H9 (cell line): ENCODE data around the gene CCDC60. TPM values are rescaled to one million over a fixed set of nuclear protein-coding genes. Genes with fewer than 3 reads are reported as not detected.

Source experiments
- DNase-seq: peaks from one replicate; pipeline ENCODE4 v3.0.0-alpha.2; 2017
- H2AFZ ChIP-seq: one replicate; pipeline ENCODE4 v1.6.1; 2013; ENCODE audit warnings: mild to moderate bottlenecking, low read length, control low read depth, moderate library complexity
- H2AK5ac ChIP-seq: 2 replicates; pipeline ENCODE4 v1.6.1; 2013; ENCODE audit warnings: low read length, control low read depth, mixed read lengths; ENCODE audit not compliant: insufficient read length
- H2BK120ac ChIP-seq: one replicate; pipeline ENCODE4 v1.6.1; 2013; ENCODE audit warnings: low read depth, mild to moderate bottlenecking, low read length, control low read depth, inconsistent platforms; ENCODE audit not compliant: poor library complexity, severe bottlenecking
- H2BK12ac ChIP-seq: 2 replicates; pipeline ENCODE4 v1.6.1; 2013; ENCODE audit warnings: low read length, control low read depth, mixed read lengths, low read depth; ENCODE audit not compliant: insufficient read length
- H2BK15ac ChIP-seq: 2 replicates; pipeline ENCODE4 v1.6.1; 2013; ENCODE audit warnings: low read depth, low read length, control low read depth
- H2BK20ac ChIP-seq: one replicate; pipeline ENCODE4 v1.6.1; 2013; ENCODE audit warnings: low read depth, mild to moderate bottlenecking, low read length, control low read depth, inconsistent platforms; ENCODE audit not compliant: poor library complexity, severe bottlenecking
- H2BK5ac ChIP-seq: 2 replicates; pipeline ENCODE4 v1.6.1; 2013; ENCODE audit warnings: low read length, control low read depth, mixed read lengths; ENCODE audit not compliant: insufficient read length
- H3K14ac ChIP-seq: 2 replicates; pipeline ENCODE4 v1.6.1; 2013; ENCODE audit warnings: low read length, control low read depth; ENCODE audit not compliant: insufficient read depth
- H3K18ac ChIP-seq: 2 replicates; pipeline ENCODE4 v1.6.1; 2013; ENCODE audit warnings: low read depth, mild to moderate bottlenecking, mixed read lengths, low read length, control low read depth; ENCODE audit not compliant: insufficient read length
- H3K23ac ChIP-seq: 2 replicates; pipeline ENCODE4 v1.6.1; 2013; ENCODE audit warnings: low read length, control low read depth, mixed read lengths, low read depth; ENCODE audit not compliant: insufficient read length
- H3K23me2 ChIP-seq: 2 replicates; pipeline ENCODE4 v1.6.1; 2013; ENCODE audit warnings: low read depth, mild to moderate bottlenecking, mixed read lengths, low read length, control low read depth; ENCODE audit not compliant: insufficient read length, poor library complexity, severe bottlenecking
- H3K27ac ChIP-seq: 2 replicates; pipeline ENCODE4 v1.5.1; 2013; ENCODE audit warnings: low read length, control low read depth, mixed read lengths, low read depth; ENCODE audit not compliant: insufficient read length
- H3K27me3 ChIP-seq: 2 replicates; pipeline ENCODE4 v1.6.1; 2013; ENCODE audit warnings: low read length, control low read depth, inconsistent platforms; ENCODE audit not compliant: insufficient read depth
- H3K4ac ChIP-seq: 2 replicates; pipeline ENCODE4 v1.6.1; 2013; ENCODE audit warnings: low read depth, mild to moderate bottlenecking, control low read depth, inconsistent platforms, low read length, moderate library complexity
- H3K4me1 ChIP-seq: 2 replicates; pipeline ENCODE4 v1.6.1; 2013; ENCODE audit warnings: low read length, control low read depth, inconsistent platforms; ENCODE audit not compliant: insufficient read depth
- H3K4me2 ChIP-seq: 2 replicates; pipeline ENCODE4 v1.6.1; 2013; ENCODE audit warnings: low read length, control low read depth, mixed read lengths; ENCODE audit not compliant: insufficient read length, insufficient read depth
- H3K56ac ChIP-seq: 2 replicates; pipeline ENCODE4 v1.6.1; 2013; ENCODE audit warnings: low read depth, mild to moderate bottlenecking, mixed read lengths, low read length, control low read depth; ENCODE audit not compliant: insufficient read length
- H3K79me1 ChIP-seq: 2 replicates; pipeline ENCODE4 v1.6.1; 2013; ENCODE audit warnings: low read depth, mild to moderate bottlenecking, moderate library complexity, low read length, control low read depth, inconsistent platforms; ENCODE audit not compliant: insufficient read depth, poor library complexity, severe bottlenecking
- H3K79me2 ChIP-seq: 2 replicates; pipeline ENCODE4 v1.6.1; 2013; ENCODE audit warnings: low read length, control low read depth, inconsistent platforms; ENCODE audit not compliant: insufficient read depth
- H3K9ac ChIP-seq: 2 replicates; pipeline ENCODE4 v1.6.1; 2013; ENCODE audit warnings: low read length, control low read depth, mixed read lengths; ENCODE audit not compliant: insufficient read length; ENCODE audit errors: extremely low read depth
- H3K9me3 ChIP-seq: one replicate; pipeline ENCODE4 v1.6.1; 2013; ENCODE audit warnings: low read depth, low read length, inconsistent platforms; ENCODE audit not compliant: control insufficient read depth
- H3T11ph ChIP-seq: one replicate; pipeline ENCODE4 v1.6.1; 2013; ENCODE audit warnings: mild to moderate bottlenecking, low read length, control low read depth, inconsistent platforms
- H4K20me1 ChIP-seq: one replicate; pipeline ENCODE4 v1.6.1; 2013; ENCODE audit not compliant: control insufficient read depth, insufficient read length, insufficient read depth
- H4K5ac ChIP-seq: 2 replicates; pipeline ENCODE4 v1.6.1; 2013; ENCODE audit warnings: low read depth, mild to moderate bottlenecking, mixed read lengths, low read length, control low read depth; ENCODE audit not compliant: insufficient read length
- H4K8ac ChIP-seq: replicated peaks from 2 replicates; pipeline ENCODE4 v1.6.1; 2013; ENCODE audit warnings: low read length, control low read depth, mixed read lengths, low read depth; ENCODE audit not compliant: insufficient read length
- H4K91ac ChIP-seq: 2 replicates; pipeline ENCODE4 v1.6.1; 2013; ENCODE audit warnings: low read depth, mild to moderate bottlenecking, moderate library complexity, mixed read lengths, low read length, control low read depth; ENCODE audit not compliant: insufficient read length
- H3K27ac Mint-ChIP-seq, 3 experiments: 2 replicates in 2 of 3; 3 replicates in 1 of 3; pipeline ENCODE4 v1.8.0; 2020 to 2021; ENCODE audit warnings: mixed read lengths in 3 of 3, mild to moderate bottlenecking in 1 of 3, moderate library complexity in 1 of 3
- H3K27me3 Mint-ChIP-seq: 2 replicates; pipeline ENCODE4 v1.8.0; 2021; ENCODE audit warnings: low read depth, mild to moderate bottlenecking, moderate library complexity, mixed read lengths
- H3K36me3 Mint-ChIP-seq, 3 experiments: 2 replicates in 2 of 3; 3 replicates in 1 of 3; pipeline ENCODE4 v1.8.0; 2020 to 2021; ENCODE audit warnings: low read depth in 3 of 3, mixed read lengths in 3 of 3; ENCODE audit not compliant: insufficient read depth in 1 of 3
- H3K4me1 Mint-ChIP-seq, 2 experiments: 2 replicates each; pipeline ENCODE4 v1.8.0; 2020; ENCODE audit warnings: mixed read lengths in 2 of 2
- H3K4me3 Mint-ChIP-seq, 2 experiments: 2 replicates in 1 of 2; 3 replicates in 1 of 2; pipeline ENCODE4 v1.8.0; 2020 to 2021; ENCODE audit warnings: mild to moderate bottlenecking in 2 of 2, mixed read lengths in 2 of 2, moderate library complexity in 1 of 2
- H3K9me3 Mint-ChIP-seq, 2 experiments: 2 replicates in 1 of 2; 3 replicates in 1 of 2; pipeline ENCODE4 v1.8.0; 2020; ENCODE audit warnings: mild to moderate bottlenecking in 2 of 2, mixed read lengths in 2 of 2, moderate library complexity in 1 of 2
- WGBS: extraction: QIAGEN DNeasy Blood & Tissue Kit; methylation state at CpG from one replicate; pipeline ENCODE4 v1.1.7; 2013; ENCODE audit warnings: missing lambda C conversion rate, low lambda C conversion rate, mixed read lengths; ENCODE audit not compliant: insufficient read length; ENCODE audit errors: extremely low coverage; 5-methylcytosine and 5-hydroxymethylcytosine counted together
- total RNA-seq: library from RNA; stranded (reverse); gene quantifications from 2 replicates; pipeline ENCODE4 v1.2.1, GENCODE V29; 2021
- TF ChIP-seq, protein P1 (sequence below): fragments of 200-600 bp; sonication (generic); conservative IDR thresholded peaks from 3 replicates; pipeline ENCODE4 v1.8.0; 2021; ENCODE audit warnings: antibody characterized with exemption, mild to moderate bottlenecking

The CCDC60 gene
- total RNA-seq, 1 experiment from 2014 or later: 0.44 TPM

- no peak overlapping the region for H2BK20ac ChIP-seq
Measured at GRCh38 chr12:119476951-119477350, 142.4 kb downstream of the CCDC60 start.

More at GRCh38 chr12:119476951-119477350, 142.4 kb downstream of the CCDC60 start:
- Histone ChIP-seq H2BK120ac (no peak overlapping the region), H3K18ac (no peak overlapping the region), H2BK5ac (no peak overlapping the region), H3K56ac (no peak overlapping the region), H2BK15ac (no peak overlapping the region), H3K9me3 (peaks cover 5% of the 10 kb centered on the region), H3K27ac (no peak overlapping the region), H3K23ac (no peak overlapping the region), H3K4me2 (no peak overlapping the region), H3K14ac (no peak overlapping the region), H3K9ac (no peak overlapping the region), H4K20me1 (no peaks in the 10 kb centered on the region), H4K5ac (no peak overlapping the region), H3K23me2 (no peaks in the 10 kb centered on the region), H3K4me1 (no peaks in the 10 kb centered on the region), H4K91ac (no peak overlapping the region), H3K27me3 (no peaks in the 10 kb centered on the region), H3K79me2 (no peaks in the 10 kb centered on the region), H2AK5ac (no peak overlapping the region), H3K4ac (no peak overlapping the region), H2BK12ac (no peak overlapping the region), H3T11ph (no peak overlapping the region), H4K8ac (no peak overlapping the region), H2AFZ (no peak overlapping the region), H3K79me1 (no peaks in the 10 kb centered on the region)
- Mint-ChIP-seq H3K4me3 (no peak overlapping the region), H3K4me1 (no peaks in the 10 kb centered on the region), H3K27me3 (peaks cover 4% of the 10 kb centered on the region; the same call in 1 of the 2 replicates), H3K27ac (no peak overlapping the region), H3K36me3 (no peaks in the 10 kb centered on the region), H3K9me3 (peaks cover 0 to 3% of the 10 kb centered on the region in 2 experiments; a peak in 2 of 5 replicates)
- no peak for DNase-seq
- TF ChIP-seq, protein P1, sequence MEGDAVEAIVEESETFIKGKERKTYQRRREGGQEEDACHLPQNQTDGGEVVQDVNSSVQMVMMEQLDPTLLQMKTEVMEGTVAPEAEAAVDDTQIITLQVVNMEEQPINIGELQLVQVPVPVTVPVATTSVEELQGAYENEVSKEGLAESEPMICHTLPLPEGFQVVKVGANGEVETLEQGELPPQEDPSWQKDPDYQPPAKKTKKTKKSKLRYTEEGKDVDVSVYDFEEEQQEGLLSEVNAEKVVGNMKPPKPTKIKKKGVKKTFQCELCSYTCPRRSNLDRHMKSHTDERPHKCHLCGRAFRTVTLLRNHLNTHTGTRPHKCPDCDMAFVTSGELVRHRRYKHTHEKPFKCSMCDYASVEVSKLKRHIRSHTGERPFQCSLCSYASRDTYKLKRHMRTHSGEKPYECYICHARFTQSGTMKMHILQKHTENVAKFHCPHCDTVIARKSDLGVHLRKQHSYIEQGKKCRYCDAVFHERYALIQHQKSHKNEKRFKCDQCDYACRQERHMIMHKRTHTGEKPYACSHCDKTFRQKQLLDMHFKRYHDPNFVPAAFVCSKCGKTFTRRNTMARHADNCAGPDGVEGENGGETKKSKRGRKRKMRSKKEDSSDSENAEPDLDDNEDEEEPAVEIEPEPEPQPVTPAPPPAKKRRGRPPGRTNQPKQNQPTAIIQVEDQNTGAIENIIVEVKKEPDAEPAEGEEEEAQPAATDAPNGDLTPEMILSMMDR: no peak
- no CpG with 5 or more reads among the region's 3 CpGs for WGBS
